GM18520 (cell line): ENCODE data around the gene TBCD.
"Not testable (repeated sequence)": the region's sequence is repeated elsewhere in the genome, so short reads cannot be mapped to it uniquely, and the experiment has no call there.

Source experiments
- ATAC-seq: cut with Tn5 transposase; IDR thresholded peaks from one replicate; pipeline ENCODE4 v1.9.1; 2021; ENCODE audit not compliant: unreplicated experiment

Gene TBCD

DNA sequence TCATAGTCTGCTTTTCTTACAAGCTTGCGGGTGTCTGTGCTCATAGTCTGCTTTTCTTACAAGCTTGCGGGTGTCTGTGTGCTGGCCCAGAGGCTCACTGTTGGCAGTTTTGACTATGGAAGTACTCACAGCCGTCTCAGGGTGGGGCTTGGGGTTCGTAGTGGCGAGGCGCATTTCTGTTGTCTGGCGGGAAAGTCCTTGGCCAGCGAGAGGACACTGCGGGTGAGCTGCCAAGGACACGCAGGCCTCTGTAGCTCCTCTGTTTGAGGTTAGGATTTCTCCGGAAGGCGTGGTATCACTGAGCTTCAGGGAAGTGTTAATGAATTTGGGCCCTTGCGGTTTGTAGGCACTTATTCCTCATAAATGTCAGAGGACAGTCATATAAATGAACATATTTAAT, 13.5 kb downstream of the TBCD start:
- ATAC-seq, result no peak

DNA sequence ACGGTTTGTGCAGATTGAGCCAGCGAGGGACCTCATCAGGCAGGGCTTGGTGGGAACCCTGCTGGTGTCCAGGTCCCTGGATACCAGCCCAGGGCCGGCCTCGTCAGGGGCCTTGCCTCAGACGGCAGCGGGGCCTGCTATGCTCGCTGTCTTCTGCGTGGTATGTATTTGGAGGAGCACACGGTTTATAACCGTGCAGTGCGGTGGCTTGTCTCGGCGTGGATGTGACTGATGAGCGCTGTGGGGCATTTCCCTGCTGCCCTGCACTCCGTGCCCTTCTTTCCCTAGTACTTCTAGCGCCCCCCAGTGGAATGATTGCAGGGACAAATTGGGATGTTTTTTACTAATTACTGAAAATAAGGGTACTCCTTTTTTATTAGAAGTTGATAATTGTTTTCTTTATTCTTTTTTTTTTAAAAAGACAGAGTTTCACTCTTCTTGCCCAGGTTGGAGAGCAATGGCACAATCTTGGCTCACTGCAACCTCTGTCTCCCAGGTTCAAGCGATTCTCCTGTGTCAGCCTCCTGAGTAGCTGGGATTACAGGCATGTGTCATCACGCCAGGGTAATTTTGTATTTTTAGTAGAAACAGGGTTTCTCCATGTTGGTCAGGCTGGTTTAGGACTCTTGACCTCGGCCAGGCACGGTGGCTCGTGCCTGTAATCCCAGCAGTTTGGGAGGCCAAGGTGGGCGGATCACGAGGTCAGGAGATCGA, 15.3 kb downstream of the TBCD start:
- ATAC-seq, result no peak

DNA sequence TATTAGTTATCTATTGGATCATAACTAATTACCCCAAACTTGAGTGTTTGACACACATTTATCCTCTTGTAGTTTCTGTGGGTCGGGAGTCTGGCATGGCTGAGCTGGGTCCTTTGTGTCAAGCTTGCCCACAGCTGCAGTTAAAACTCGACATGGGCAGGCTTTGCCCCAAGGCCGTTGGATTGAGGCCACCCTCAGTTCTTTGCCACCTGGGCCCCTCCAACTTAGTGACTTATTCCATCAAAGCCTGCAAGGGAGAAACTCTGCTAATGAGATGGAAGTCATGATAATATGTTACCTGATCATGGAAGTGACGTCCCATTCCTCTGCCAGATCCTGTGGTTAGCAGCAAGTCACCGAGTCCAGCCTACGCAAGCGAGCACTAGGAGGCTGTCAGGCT, 17.2 kb downstream of the TBCD start:
- ATAC-seq, result no peak

DNA sequence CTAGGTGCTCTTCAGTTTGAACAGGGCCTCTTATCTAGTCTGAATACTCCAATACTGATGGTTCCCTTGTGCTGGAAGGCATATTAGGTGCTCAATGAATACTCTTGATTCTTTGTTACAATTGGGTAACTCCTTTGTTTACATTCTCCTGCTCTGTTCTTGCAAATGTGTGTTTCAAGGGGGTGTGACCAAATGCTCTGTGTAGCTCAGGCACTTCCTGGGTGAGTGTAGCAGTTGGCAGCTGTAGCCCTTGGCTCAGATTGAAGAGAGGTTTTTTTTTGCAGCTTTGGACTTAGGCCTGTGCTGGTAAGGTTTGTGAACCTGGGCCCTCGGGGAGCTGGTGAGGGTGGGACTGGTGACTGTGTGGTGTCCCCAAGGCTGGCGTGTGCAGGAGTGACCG, 20.2 kb downstream of the TBCD start:
- ATAC-seq, result no peak

DNA sequence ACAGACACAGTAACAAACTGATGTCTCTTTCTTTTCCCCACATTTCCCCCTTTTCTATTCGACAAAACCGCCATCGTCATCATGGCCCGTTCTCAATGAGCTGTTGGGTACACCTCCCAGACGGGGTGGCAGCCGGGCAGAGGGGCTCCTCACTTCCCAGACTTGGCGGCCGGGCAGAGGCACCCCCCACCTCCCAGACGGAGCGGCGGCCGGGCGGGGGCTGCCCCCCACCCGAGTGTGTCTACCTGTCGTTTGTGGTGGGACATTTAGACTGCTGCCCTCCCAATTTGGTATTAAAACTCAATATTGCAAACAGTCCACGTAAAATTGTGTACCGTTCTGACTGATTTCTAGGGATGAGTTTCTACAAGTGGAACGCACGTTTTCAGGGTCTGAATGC, 22.6 kb downstream of the TBCD start:
- not testable (repeated sequence) for ATAC-seq

DNA sequence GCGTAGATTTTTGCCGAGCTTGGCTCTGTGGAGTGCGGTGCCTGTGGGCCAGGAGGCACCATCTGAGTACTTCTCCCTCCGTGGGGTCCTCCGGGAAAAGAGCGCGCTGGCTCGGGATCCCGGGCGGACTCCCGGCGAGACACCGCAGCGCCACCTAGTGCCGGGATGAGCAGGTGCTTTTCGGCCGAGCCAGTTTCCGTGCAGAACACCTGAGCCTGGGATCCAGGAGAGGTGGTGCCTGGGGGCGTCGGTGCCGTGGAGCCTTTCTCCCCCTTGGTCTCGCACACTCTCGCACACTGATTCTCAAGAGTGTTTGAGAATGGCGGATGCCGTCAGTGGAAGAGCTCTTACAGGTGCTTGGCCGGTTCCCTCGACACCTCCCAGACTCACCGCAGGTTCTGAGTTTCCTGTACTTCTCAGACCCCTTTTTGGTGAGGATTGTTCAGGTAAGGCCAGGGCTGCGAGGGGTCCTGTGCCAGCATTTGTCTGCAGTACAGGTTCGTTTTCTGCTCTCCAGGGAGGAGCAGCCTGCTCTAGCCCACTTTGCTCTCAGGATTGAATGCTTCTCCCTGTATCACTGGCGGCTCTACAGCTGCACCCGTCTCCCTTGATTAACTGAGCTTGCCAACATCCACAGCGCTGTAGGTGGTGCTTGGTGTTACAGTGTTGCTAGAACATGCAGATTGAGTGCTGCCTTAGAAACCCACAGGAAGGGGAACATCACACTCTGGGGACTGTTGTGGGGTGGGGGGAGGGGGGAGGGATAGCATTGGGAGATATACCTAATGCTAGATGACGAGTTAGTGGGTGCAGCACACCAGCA, 23.3 kb downstream of the TBCD start:
- ATAC-seq, result no peak

DNA sequence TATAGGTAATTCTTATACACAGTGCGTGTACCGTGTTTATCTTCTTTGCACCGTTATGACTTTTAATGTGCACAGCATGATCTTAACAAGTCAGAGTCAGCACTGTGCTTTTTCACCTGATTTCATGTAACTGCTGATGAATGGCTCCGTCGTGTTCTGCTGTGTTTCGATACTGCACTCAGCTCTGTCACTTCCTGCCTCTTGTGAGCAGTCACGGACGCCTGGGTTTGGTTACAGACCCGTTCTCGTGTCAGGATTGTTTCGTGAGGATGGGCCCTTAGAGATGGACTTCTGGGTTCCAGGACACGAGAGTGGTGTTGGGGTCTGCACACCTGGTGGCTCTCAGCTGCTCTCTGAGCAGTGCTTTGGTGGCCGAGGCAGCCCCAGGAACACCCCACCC, 24.6 kb downstream of the TBCD start:
- ATAC-seq, result no peak

DNA sequence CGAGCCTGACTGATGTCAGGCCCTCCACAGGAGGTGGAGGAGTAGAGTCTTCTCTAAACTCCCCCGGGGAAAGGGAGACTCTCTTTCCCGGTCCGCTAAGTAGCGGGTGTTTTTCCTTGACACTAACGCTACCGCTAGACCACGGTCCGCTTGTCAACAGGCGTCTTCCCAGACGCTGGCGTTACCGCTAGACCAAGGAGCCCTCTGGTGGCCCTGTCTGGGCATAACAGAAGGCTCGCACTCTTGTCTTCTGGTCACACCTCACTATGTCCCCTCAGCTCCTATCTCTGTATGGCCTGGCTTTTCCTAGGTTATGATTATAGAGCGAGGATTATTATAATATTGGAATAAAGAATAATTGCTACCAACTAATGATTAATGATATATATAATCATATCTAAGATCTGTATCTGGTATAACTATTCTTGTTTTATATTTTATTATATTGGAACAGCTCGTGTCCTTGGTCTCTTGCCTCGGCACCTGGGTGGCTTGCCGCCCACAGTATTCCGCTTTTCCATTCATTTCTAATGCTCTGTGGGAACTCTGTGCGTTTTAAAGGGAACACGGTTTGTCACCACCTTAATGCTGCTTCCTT, 26.0 kb downstream of the TBCD start:
- not testable (repeated sequence) for ATAC-seq

DNA sequence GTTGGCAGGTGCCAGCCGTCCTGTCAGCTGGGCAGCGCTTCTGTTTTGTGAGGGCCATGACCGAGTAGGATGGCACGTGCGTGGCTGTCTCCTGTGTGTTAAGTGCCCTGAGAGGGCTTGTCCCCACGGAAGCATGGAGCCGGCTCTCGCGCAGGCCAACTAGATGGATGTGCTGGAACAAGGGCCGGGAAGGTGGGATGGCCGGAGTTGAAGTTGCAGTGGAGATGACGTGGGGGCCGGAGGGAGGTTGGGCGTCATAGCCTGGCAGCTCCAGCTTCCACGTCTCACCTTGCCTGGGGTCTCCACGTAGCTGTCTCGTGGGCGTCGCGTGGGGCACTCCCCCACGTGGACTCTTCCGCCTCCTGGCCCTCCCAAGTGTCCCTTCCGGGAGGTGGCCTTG, 27.7 kb downstream of the TBCD start:
- no peak for ATAC-seq

DNA sequence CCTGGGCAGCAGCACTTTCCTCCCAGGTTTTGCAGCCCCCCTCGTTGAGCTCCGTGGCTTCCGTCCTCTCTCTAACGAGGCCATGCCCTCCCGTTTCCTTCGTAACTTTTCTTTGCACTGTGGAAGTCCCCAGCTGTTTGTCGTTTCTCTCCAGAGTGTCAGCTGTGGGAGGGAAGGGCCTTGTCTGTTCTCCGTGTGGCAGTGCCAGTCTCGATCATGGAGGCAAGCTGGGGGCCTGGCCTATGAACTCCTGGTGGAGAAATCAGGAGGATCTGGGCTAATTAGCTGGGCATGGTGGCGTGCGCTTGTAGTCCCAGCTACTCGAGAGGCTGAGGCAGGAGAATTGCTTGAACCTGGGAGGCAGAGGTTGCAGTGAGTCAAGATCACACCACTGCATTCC, 28.3 kb downstream of the TBCD start:
- ATAC-seq, result no peak

DNA sequence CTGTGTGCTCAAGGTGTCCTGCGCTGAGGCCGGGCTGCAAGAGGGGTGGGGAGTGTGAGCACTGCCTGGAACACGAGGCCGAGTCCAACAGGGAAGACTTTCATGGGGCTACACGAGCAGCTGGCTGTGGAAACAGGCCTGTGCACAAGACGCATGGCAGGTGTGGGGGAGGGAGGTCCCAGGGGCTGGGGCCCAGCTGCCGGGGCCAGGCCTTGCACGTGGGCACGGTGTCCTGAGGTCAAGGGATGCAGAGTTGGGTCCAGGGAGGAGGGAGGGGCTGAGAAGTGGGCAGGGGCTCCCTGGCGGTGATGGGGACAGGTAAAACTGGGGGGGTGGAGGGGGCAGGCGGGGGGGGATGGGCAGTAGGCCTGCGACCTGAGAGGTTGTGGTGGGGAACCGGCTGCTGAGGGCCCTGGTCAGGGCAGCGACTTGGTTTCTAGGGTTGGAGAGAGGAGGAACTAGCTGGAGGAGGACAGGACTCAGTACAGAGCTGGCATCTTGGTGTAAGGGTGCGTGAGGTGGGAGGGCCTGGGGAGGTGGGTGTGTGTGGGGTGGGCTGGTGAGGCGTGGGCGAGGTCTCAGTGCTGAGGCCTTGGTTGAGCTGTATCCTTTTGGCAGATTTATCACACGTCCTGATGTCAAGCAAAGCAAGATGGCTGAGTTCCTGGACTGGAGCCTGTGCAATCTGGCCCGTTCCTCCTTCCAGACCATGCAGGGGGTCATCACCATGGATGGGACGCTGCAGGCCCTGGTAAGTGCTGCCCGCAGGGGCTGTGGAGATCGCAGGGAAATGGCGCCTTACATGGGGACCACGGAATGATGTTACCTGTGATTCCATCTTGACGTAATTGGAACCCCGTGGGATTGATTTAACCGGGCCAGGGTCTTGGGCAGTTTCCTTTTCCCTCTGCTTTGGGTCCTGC, 29.4 kb downstream of the TBCD start:
- ATAC-seq, result no peak

DNA sequence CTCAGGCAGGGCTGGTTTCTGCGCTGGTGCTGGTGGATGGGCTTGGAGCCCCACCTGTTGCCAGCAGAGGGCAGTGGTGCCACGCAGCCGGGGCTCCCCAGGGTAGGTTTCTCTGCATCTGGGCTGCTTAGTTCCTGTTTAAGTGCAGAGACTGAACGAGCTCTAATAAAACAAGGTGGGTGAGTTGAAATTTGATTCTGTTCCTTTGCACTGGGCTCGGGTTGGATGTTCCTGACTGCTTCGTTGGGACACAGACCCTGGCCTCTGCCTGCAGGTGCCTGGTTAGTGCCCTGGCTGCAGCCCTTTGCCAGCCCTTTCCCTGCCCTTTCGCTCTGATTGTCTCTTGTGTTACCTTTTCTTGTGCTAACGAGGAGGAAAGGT, 30.0 kb downstream of the TBCD start:
- no peak for ATAC-seq

DNA sequence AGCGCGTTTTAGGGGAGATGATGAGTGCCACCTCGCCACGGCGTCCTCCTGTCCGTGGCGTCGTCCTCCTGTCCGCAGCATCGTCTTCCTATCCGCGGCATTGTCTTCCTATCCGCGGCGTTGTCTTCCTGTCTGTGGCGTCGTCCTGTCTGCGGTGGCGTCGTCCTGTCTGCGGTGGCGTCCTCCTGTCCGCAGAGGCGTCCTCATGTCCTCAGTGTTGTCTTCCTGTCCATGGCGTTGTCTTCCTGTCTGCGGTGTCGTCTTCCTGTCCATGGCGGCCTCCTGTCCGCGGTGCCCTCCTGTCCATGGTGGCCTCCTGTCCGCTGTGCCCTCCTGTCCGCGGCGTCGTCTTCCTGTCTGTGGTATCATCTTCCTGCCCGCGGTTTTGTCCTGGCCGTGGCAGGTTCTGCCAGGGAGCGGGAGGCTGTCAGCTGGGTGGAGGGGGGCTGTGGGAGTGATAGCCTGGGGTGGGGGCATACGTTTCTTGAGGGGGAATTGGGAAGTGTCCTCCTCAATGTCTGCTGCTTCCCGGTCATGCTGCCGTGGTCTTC, 30.9 kb downstream of the TBCD start:
- ATAC-seq, result no peak

DNA sequence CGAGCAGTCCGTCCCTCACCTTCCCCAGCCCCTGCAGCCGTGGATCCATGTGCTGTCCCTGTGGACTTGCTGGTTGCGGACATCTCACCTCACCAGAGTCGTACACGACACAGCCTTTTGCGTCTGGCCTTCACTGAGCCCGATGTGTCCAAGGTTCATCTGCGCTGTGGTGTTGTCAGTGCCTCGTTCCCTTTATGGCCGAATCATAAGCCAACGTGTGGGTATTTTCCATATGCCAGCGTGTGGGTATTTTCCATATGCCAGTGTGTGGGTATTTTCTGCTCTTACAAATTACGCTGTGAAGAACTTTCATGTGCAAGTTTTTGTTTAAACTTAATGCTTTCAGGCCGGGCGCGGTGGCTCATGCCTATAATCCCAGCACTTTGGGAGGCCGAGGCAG, 31.6 kb downstream of the TBCD start:
- no peak for ATAC-seq

DNA sequence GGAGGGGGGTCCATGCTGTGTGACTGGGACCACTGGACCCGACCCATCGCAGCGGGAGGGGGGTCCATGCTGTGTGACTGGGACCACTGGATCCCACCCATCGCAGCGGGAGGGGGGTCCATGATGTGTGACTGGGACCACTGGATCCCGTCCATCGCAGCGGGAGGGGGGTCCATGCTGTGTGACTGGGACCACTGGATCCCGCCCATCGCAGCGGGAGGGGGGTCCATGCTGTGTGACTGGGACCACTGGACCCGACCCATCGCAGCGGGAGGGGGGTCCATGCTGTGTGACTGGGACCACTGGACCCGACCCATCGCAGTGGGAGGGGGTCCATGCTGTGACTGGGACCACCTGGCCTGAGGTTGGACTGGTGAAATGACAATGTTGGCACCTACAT, 33.7 kb downstream of the TBCD start:
- not testable (repeated sequence) for ATAC-seq

DNA sequence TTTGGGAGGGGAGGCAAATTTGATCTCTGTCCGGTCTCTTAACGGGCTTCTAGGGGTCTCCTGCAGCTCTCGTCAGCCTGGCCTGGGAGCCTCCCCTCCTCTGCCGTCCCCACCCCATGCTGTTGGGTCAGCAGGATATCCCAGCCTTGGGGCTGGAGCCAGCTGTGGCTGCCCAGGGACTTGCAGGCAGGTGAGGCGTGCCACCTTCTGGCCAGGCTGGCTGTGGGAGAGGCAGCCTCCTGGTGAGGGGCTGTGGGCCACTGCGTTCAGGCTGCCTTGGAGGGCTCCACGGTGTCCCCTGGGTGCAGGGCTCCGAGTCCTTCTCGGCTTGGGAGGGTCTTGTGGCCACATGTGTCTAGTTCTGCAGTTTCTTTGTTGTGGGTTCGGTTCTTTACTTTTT, 34.6 kb downstream of the TBCD start:
- ATAC-seq, result no peak

DNA sequence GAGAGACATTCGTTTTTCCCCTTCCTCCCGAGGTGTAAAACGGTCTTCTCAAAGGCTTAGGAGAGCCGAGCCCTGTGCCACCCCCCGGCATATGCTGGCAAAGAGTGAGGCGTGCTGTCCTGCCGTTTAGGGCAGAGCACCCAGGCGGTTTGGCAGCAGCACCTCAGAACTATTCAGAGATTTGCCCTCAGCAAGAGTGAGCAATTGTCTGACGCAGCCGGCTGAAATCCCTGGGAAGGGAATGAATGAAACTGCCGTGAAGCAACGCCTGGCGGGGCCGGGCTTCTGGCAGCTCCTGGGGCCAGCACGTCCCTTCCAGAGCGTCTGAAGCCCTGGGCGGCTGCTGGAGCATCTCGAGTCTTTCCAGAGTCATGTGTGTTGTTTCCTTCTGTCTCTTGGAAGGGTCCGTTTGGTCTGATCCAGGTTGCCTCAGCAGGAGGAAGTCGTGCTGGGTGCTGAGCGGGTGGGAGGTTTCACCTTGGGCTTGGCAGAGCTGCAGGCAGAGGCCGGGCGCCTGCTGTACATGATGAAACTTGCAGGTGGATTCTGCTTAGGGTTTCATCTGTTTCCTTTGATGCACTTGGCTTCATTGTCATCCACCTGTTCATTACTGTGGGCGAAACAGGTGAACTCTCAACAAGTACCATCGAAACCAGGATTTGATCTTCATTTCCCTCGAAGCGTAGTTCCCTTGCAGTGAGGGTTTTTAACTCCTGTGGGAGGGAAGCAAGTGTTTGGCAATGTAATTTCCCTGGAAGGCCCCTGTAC, 35.4 kb downstream of the TBCD start:
- ATAC-seq, result no peak

DNA sequence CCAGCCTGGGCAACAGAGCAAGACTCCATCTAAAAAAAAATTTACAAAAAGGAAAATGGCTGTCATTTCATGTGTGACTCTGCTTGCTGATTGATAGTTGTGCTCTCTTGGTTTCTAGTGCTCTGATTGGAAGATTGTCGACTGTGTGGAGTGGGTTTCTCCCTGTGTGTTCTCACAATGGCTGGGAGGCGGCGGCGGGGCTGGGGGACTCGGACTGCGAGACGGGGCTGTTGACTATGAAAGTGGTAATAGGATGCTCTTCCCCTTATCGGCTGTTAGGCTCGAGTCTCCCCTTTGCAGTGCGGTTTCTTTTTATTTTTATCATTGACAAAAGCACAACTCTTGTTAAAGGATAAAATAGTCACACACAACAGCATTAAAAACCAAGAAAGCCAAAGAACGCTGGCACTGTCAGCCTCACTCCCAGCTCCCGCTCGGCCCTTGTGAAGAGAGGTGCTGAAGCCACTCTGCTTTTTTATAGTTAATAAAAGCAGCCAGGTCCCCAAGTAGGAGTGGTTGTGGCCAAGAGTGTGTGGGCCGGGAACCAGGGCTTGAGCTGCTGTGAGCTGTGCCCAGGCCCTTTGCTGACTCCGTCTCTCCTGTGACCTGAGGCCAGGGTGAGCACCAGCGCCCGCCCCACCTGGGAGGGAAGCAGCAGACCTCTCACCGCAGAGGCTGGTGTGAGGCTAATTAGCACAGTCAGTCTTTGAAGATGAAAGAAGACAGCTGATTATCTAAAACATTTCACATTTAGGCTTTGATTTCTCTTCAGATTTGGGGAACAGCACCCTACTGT, 36.5 kb downstream of the TBCD start:
- no peak for ATAC-seq

DNA sequence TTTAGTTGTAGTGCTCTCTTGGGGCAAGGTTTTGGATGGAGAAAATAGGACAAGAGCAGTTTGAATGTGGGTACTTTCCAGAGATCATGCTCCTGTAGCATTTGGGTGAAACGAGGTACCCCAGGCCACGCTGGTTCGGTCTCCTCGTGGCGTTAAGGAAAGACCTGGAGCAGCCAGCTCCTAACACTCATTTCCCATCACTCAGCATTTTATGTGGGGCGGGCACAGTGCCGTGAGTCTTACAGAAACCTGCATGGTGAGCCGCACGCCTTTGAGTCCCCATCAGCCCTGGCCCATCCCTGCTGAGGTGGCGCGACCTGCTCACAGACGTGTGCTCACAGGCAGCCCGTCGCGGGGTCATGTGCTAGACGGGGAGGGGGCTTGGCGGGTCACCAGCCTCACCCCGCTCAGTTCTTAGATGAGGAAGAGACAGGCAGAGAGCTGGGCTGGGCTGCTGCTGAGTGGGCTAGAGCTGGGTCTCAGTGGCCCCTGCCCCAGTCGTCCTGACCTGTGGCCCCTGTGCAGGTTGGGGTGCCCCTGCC, 37.3 kb downstream of the TBCD start:
- ATAC-seq, result no peak
